Non-pigmented ciliary epithelial cell (primary cell): ENCODE data around the gene TBC1D5.

Experiments used
- DNase-seq: peaks from one replicate; pipeline ENCODE4 v3.0.0-alpha.2; 2010; ENCODE audit warnings: low read depth

Gene TBC1D5

GRCh38 chr3:17302170-17302569 is 440.3 kb downstream of the TBC1D5 start:
- no peak for DNase-seq

DNA sequence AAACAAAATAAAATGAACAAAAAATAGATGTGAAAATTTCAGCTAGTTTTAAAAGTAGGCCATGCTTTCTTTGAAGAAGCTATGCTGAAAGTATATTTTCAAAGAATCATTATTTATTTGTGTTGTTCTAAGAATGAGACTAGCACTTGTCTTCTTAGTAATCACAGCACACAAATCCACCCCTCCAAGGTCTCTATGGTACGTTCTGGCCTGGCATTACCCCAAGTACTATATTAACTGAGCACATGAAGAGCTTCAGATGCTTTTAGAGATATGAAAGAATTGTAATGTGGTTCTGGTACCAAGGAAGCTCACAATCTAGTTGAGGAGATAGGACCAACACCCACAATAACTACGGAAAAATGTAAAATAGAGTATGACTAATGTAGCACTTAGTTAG is 441.2 kb downstream of the TBC1D5 start:
- DNase-seq = no peak

DNA sequence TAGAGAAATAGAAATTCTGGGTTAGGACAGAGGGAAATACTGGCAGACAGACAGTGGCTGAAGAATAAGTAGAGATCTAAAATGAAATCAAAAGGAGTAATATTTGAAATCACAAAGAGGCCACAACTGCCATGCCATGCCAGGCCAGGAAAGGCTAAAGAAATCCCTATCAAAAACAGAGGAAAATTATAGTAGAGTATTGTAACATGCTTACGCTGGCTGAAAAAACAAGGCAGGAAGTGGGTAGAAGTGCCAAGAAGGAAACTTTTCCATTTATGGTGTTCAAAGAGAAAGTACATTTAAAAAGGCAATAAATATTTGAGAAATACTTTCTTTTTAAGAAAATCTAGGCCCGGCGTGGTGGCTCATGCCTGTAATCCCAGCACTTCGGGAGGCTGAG is 442.0 kb downstream of the TBC1D5 start:
- DNase-seq = no peak

DNA sequence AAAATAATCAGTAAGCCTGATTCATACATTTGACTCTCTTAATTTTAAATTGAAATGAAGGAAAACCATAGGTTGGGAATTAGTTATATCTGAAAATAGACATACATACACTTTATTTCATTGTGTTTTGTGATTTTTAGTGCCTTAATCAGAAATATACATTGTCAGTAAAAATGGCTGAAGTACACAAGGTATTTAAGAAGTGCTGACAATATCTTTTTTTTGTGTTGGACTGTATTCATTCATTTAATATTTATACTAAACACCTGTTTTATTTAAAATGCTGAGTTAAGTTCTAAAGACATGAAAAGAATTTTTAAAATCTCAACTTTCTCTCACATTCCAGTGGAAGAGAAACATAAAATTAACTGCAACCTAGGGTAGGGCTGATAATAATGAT is 444.4 kb downstream of the TBC1D5 start:
- no peak for DNase-seq

DNA sequence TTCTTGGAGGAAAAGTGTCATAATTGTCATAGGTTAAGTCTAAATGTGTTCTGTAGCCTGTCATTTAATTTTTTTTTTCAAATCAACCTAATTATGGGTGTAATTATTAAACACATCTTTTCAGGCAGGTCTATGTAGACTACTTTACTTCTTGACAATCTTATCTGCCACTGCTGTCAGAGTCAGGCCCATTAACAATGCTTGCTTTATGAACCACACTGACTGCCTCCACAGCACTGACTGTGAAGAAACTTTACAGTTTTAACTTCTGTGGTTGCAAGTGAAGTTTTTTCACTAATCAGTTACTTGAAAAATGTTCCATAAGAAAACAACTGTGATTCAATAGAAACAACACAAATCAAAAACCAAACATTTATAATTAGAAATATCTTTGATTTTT is 449.9 kb downstream of the TBC1D5 start:
- no peak for DNase-seq

DNA sequence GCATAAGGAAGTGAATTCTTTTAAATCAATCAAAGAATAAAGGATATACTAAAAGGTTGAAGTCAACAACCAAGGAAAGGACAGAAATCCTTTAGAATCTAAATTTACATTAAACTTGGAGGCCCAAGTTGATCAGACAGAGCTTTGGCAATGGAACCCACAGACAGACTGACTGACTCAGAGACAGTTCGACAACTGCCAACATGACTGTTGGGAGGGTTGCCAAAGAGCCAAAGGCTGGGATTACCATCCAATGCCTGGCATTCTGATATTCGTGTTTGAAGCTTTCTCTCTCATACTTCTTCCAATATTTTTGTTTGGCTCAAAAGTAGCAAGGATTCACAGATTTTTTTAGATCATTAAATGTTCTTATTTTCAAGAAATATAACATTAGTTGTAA is 451.5 kb downstream of the TBC1D5 start:
- no peak for DNase-seq

- no peak for DNase-seq
These were observed 453.5 kb downstream of the TBC1D5 start for GRCh38 chr3:17288839-17289399.

GRCh38 chr3:17287006-17287689 is 455.3 kb downstream of the TBC1D5 start:
- DNase-seq = no peak

- no peak for DNase-seq
These were observed 464.4 kb downstream of the TBC1D5 start for GRCh38 chr3:17278006-17278405.

DNA sequence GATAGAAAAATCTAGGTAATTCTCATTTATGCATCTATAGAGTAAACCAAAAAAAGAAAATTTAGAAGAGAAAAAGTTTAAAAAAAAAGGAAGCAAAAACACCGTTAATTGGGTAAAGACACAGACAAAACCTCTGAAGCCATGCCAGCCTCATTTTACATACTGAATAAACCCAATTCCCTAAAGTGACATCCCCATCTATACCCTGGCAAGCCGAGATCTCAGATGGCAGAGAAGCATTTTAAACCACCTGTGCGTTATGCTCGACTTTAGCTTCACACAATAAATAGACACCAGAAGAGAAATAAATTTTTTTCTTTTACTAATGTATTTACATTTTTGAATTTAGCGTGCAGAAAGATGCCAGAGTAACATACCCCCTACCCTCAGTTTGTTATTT is 475.6 kb downstream of the TBC1D5 start:
- DNase-seq = no peak

DNA sequence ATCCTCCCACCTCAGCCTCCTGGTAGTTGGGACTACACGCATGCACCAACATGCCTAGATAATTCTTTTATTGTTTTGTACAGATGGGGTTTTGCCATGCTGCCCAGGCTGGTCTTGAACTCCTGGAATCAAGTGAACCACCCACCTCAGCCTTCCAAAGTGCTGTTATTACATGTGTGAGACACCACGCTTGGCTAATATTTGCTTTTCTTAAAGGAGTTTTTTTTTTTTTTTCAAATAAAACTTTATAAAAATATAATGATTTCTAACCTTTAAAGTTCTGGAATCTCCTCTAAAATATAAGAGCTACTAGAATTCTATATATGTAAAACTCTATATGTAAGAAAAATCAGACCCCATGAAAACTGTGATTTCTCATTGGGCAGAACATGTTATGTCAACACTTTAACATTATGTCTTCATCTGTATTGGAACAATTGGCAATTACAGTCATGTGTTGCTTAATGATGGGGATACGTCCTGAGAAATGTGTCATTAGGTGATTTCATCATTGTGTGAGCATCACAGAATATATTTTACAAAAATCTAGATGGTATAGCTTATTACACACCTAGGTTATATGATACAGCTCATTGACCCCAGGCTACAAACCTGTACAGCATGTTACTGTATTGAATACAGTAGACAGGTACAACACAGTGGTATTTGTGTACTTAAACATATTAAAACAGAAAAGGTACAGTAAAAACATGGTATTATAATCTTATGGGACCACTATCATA is 480.6 kb downstream of the TBC1D5 start:
- DNase-seq = no peak

DNA sequence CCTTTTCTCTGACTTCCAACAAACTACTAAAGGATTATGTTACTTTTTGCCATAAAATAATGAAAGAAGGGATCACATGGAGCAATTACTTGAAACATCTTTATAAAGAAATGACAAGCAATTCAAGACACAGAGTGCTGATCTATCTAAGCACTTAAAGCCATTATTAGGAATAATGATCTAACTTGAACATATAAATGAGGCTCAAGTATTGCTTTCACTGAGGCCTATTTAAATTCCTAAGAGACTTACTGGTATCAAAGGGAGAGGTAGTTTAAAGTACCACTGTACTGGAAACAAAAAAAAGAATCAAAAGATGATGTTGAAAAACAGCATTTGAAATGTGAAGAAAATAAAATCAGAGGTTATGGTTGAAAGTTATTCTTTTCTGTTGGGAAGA is 482.2 kb downstream of the TBC1D5 start:
- DNase-seq = no peak

GRCh38 chr3:17259685-17260084 is 482.7 kb downstream of the TBC1D5 start:
- no peak for DNase-seq

DNA sequence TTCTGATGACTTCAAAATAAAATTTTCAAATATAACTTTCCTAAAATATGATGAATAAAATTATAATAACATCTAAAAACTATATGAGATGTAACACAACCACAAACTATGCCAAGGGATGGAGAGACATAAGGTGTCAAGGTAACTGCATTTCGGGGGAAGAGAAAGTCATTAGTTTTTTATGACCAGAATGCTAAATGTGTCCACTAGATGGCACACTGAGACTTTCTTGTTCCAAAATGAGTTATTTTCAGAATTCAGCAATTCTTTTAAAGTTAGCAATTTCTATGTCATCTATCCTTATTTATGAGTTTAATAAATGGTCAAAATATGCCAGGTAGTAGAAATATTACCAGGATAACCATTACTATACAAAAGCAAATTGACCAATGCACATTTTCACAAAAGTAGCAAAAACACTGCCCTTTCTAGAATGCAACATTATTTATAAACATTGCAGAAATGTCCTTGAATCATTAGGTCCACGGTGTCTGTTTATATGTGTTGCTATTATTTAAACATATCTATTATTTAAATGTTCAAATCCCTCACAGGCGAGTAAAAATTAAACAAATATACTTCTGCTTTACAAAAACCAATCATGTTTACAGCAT is 483.5 kb downstream of the TBC1D5 start:
- DNase-seq = peak; percentile 1

DNA sequence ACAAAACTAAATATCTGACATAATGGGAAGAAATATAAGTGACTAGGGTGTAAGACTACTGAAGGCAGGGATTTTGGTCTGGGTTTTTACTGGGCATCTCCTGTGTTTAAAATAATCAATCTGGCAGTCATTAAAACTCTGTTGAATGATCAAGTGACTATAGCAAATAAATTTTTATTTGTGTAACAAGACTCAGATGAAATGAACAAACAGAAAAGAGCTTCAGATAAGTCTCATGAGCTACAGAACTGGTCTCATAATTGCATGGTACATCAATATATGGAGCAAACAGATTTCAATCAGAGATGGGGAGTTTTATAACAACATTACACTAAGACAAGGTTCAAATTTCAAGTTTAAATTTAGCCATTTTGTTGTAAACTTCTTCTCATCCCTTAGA is 485.2 kb downstream of the TBC1D5 start:
- DNase-seq = no peak

DNA sequence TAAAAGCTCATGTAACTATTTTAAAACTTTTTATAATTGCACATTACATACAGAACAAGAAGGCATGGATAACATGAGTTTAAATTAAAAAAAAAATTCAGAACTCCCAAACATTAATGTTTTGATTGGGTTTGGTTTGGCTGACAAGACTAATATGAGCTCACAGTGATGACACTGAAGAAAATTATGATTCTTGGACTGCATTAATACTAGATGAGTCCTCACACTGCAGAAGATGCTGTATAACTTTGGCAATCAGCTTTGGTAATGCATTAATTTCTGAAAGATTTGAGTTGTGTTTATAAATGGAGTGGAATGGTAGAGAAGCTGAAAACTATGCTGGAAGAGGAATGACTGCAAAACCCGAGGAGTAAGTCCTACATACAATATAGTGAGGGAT is 498.8 kb downstream of the TBC1D5 start:
- DNase-seq = no peak

GRCh38 chr3:17239417-17239816 is 503.0 kb downstream of the TBC1D5 start:
- DNase-seq = no peak

GRCh38 chr3:17238023-17238422 is 504.4 kb downstream of the TBC1D5 start:
- DNase-seq = no peak

DNA sequence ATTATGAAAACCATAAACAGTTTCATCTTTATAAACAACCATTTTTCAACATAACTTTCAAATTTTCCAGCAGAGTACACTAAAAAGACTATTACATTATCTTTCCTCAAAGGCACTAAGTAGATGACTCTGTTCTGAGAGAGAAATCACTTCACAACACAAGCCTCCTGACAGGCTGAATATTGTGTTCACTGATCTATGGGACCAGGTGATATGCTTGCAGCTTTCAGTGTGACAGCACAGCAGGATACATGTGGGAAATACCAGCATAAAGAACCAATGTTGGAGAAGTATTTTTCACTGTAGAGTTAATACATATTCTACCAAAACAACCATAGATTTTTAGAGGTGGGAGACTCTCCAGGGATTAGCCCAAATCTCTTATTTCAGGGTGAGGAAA is 507.1 kb downstream of the TBC1D5 start:
- DNase-seq = no peak

- DNase-seq = no peak
These were observed 508.0 kb downstream of the TBC1D5 start for GRCh38 chr3:17234382-17234781.

DNA sequence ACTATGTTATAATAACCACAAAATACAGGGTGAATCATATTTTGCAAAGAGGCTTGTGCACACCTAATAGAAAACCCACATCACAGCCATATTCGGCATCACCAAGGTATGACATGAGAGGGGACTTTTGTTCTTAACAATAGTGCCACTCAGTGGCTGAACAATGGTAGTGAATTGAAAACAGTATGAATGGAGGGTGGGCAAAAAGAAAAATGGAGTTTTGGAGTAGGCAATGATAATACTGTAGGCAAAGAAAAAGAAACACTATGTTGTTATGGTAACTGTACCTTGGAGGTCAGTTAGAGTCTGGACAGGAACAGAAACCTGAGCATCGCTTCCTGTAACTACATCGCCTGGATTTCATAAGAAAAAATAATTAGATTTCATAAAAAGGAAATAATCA is 509.0 kb downstream of the TBC1D5 start:
- peak; percentile 23 for DNase-seq

DNA sequence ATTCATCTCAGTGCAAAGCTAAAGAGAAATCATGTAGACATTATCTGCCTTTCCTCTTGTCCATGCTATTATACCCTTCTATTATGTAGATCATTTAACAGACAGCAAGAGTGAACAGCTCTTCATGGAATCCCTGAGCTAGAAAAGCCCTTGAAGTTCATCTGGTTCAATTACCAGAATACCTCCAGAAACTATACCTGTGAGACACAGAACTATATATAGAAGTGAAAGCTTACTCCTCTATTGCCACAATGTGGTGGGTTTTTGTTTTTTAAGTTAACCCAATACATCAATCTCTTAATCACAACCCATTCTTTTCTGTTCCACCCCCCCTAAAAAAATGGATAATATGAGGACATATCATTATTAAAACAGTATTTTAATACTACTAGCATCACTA is 510.0 kb downstream of the TBC1D5 start:
- DNase-seq = no peak
